H1 (cell line): ENCODE measurements around the gene KIFBP. TPM values are rescaled to one million over a fixed set of nuclear protein-coding genes. Genes with fewer than 3 reads are reported as not detected.
"Not testable (repeated sequence)": the region's sequence is repeated elsewhere in the genome, so short reads cannot be mapped to it uniquely, and the experiment has no call there.

ENCODE experiments used
- CTCF ChIA-PET: fragments of 300-600 bp; sonication (Branson Sonifier 250); formaldehyde crosslinking; loops from one replicate; lab custom pipeline; 2021; ENCODE audit not compliant: partially characterized antibody; lab: Charles Lee
- POLR2A ChIA-PET: fragments of 300-600 bp; sonication (Branson Sonifier 250); formaldehyde crosslinking; loops from one replicate; lab custom pipeline; 2021; ENCODE audit warnings: inconsistent platforms; ENCODE audit not compliant: partially characterized antibody; lab: Charles Lee
- DNase-seq, 2 experiments: peaks; one replicate each; pipeline versions ENCODE4 v3.0.0 to v3.0.0-alpha.2; 2010 to 2022; ENCODE audit warnings: low spot score in 2 of 2, low read depth in 1 of 2, mixed read lengths in 1 of 2
- FAIRE-seq: peaks from 2 replicates; lab custom pipeline; 2011; peaks lifted over from hg19 to GRCh38; lab: Jason Lieb, UNC
- H2AFZ ChIP-seq: 2 replicates; pipeline ENCODE4 v1.8.1; 2012; ENCODE audit warnings: low read length, inconsistent platforms
- H2AK5ac ChIP-seq: 2 replicates; pipeline ENCODE4 v1.6.1; 2013; ENCODE audit warnings: low read depth, low read length
- H2BK120ac ChIP-seq: replicated peaks from 2 replicates; pipeline ENCODE3; 2013; ENCODE audit warnings: low read depth, low read length, inconsistent platforms
- H2BK12ac ChIP-seq: 2 replicates; pipeline ENCODE4 v1.6.1; 2013; ENCODE audit warnings: low read depth, low read length
- H2BK15ac ChIP-seq: 2 replicates; pipeline ENCODE4 v1.6.1; 2013; ENCODE audit warnings: low read length
- H2BK20ac ChIP-seq: 2 replicates; pipeline ENCODE4 v1.6.1; 2013; ENCODE audit warnings: low read length
- H2BK5ac ChIP-seq: 2 replicates; pipeline ENCODE4 v1.6.1; 2013; ENCODE audit warnings: low read depth, low read length
- H3K14ac ChIP-seq: 2 replicates; pipeline ENCODE4 v1.6.1; 2013; ENCODE audit warnings: inconsistent platforms; ENCODE audit not compliant: insufficient read length
- H3K18ac ChIP-seq: 2 replicates; pipeline ENCODE4 v1.6.1; 2013; ENCODE audit warnings: low read length; ENCODE audit errors: extremely low read depth
- H3K23ac ChIP-seq: 2 replicates; pipeline ENCODE4 v1.6.1; 2013; ENCODE audit warnings: inconsistent platforms; ENCODE audit not compliant: insufficient read length
- H3K23me2 ChIP-seq: 2 replicates; pipeline ENCODE4 v1.6.1; 2013; ENCODE audit warnings: low read depth, low read length
- H3K27ac ChIP-seq: 2 replicates; pipeline ENCODE4 v1.6.1; 2011; ENCODE audit warnings: low read depth, low read length, inconsistent platforms
- H3K27me3 ChIP-seq, 4 experiments: replicated peaks in 1 of 4; 1 replicate in 1 of 4; 2 replicates in 3 of 4; pipeline versions ENCODE4 v1.6.1 to v1.8.1; 2011 to 2013; ENCODE audit warnings: low read length in 3 of 4, mild to moderate bottlenecking in 3 of 4, inconsistent platforms in 2 of 4, mixed read lengths in 2 of 4, moderate library complexity in 1 of 4; ENCODE audit not compliant: control insufficient read depth in 3 of 4, insufficient read depth in 3 of 4; ENCODE audit errors: extremely low read depth in 1 of 4
- H3K36me3 ChIP-seq, 4 experiments: 2 replicates each; pipeline versions ENCODE4 v1.6.1 to v1.8.1; 2011 to 2013; ENCODE audit warnings: mild to moderate bottlenecking in 4 of 4, low read length in 3 of 4, moderate library complexity in 2 of 4, control low read depth in 1 of 4, inconsistent platforms in 1 of 4; ENCODE audit not compliant: insufficient read depth in 4 of 4, control insufficient read depth in 2 of 4
- H3K4ac ChIP-seq: replicated peaks from 2 replicates; pipeline ENCODE3; 2013; ENCODE audit warnings: low read length, low read depth, mixed read lengths, inconsistent platforms; ENCODE audit not compliant: insufficient read length
- H3K4me1 ChIP-seq, 4 experiments: replicated peaks in 1 of 4; 1 replicate in 1 of 4; 2 replicates in 3 of 4; pipeline versions ENCODE4 v1.6.1 to v1.8.1; 2011 to 2013; ENCODE audit warnings: low read length in 3 of 4, inconsistent platforms in 2 of 4, mixed read lengths in 1 of 4; ENCODE audit not compliant: insufficient read depth in 4 of 4, control insufficient read depth in 3 of 4
- H3K4me2 ChIP-seq, 2 experiments: 2 replicates each; pipeline versions ENCODE4 v1.6.1 to v1.8.1; 2011 to 2013; ENCODE audit warnings: low read depth in 2 of 2, low read length in 2 of 2, control low read depth in 1 of 2, inconsistent platforms in 1 of 2, mild to moderate bottlenecking in 1 of 2; ENCODE audit not compliant: insufficient read depth in 1 of 2
- H3K4me3 ChIP-seq, 4 experiments: fragments of 200-600, 300-600 bp in 1 of 4; sonication (generic), shearing (Covaris generic), sonication (Bioruptor Twin) in 1 of 4; 2 replicates each; pipeline versions ENCODE4 v1.5.1 to v1.8.1; 2011 to 2016; ENCODE audit warnings: low read length in 4 of 4, low read depth in 3 of 4, control low read depth in 2 of 4, inconsistent platforms in 2 of 4, mild to moderate bottlenecking in 2 of 4, mixed read lengths in 1 of 4, moderate library complexity in 1 of 4; ENCODE audit not compliant: insufficient read depth in 2 of 4; ENCODE audit errors: extremely low read depth in 1 of 4
- H3K56ac ChIP-seq: replicated peaks from 2 replicates; pipeline ENCODE3; 2013; ENCODE audit warnings: low read depth, mild to moderate bottlenecking, mixed read lengths, low read length, inconsistent platforms; ENCODE audit not compliant: insufficient read length
- H3K79me1 ChIP-seq: 2 replicates; pipeline ENCODE4 v1.6.1; 2013; ENCODE audit warnings: low read depth, low read length, control low read depth
- H3K79me2 ChIP-seq, 2 experiments: 2 replicates each; pipeline versions ENCODE4 v1.6.1 to v1.8.1; 2012 to 2013; ENCODE audit warnings: low read length in 2 of 2, mild to moderate bottlenecking in 2 of 2, inconsistent platforms in 1 of 2; ENCODE audit not compliant: insufficient read depth in 2 of 2, control insufficient read depth in 1 of 2
- H3K9ac ChIP-seq, 4 experiments: replicated peaks in 1 of 4; 1 replicate in 1 of 4; 2 replicates in 3 of 4; pipeline versions ENCODE4 v1.6.1 to v1.8.1; 2011 to 2013; ENCODE audit warnings: low read depth in 3 of 4, low read length in 3 of 4, control low read depth in 2 of 4, mild to moderate bottlenecking in 2 of 4, moderate library complexity in 2 of 4, inconsistent platforms in 1 of 4; ENCODE audit errors: extremely low read depth in 1 of 4
- H3K9me3 ChIP-seq, 2 experiments: 2 replicates each; pipeline versions ENCODE4 v1.6.1 to v1.8.1; 2012 to 2013; ENCODE audit warnings: mild to moderate bottlenecking in 2 of 2, moderate library complexity in 2 of 2, control low read depth in 1 of 2, inconsistent platforms in 1 of 2, low read depth in 1 of 2, low read length in 1 of 2, mixed read lengths in 1 of 2; ENCODE audit not compliant: insufficient read depth in 2 of 2
- H4K20me1 ChIP-seq, 2 experiments: replicated peaks in 1 of 2; 2 replicates each; pipeline versions ENCODE3 to v1.8.1; 2011 to 2013; ENCODE audit warnings: inconsistent platforms in 2 of 2, low read length in 2 of 2, mild to moderate bottlenecking in 1 of 2; ENCODE audit not compliant: insufficient read depth in 2 of 2, control insufficient read depth in 1 of 2
- H4K5ac ChIP-seq: 2 replicates; pipeline ENCODE4 v1.6.1; 2013; ENCODE audit warnings: low read length, low read depth, mixed read lengths, inconsistent platforms; ENCODE audit not compliant: insufficient read length
- H4K8ac ChIP-seq: 2 replicates; pipeline ENCODE4 v1.8.0; 2013; ENCODE audit warnings: mild to moderate bottlenecking, moderate library complexity, low read length, inconsistent platforms; ENCODE audit not compliant: insufficient read depth; ENCODE audit errors: extremely low read depth
- H4K91ac ChIP-seq: replicated peaks from 2 replicates; pipeline ENCODE3; 2013; ENCODE audit warnings: low read length, mixed read lengths, inconsistent platforms; ENCODE audit not compliant: insufficient read length
- WGBS, 2 experiments: shearing (Covaris generic) in 1 of 2; methylation state at CpG; one replicate each; pipeline versions ENCODE4 v1.1.6 to v1.1.7; 2013 to 2015; ENCODE audit warnings: low lambda C conversion rate in 2 of 2, mixed read lengths in 2 of 2, inconsistent platforms in 1 of 2, low coverage in 1 of 2, missing lambda C conversion rate in 1 of 2; ENCODE audit not compliant: insufficient replicate concordance in 2 of 2, insufficient coverage in 1 of 2, insufficient read length in 1 of 2; ENCODE audit errors: extremely low coverage in 1 of 2, missing lambda C conversion rate in 1 of 2; 5-methylcytosine and 5-hydroxymethylcytosine counted together
- polyA plus RNA-seq, 7 experiments: library from polyadenylated mRNA; depleted of rRNA in 3 of 7; stranded (reverse) in 5 of 7; unstranded in 2 of 7; fragments of >200 nt in 5 of 7; fragments of 200-250 nt in 2 of 7; gene quantifications; 1 replicate in 5 of 7; 2 replicates in 1 of 7; 4 replicates in 1 of 7; pipeline versions ENCODE4 v1.2.1 to v1.2.3, GENCODE V29; 2011 to 2013; ENCODE audit warnings: missing spikeins in 2 of 7, mixed read lengths in 2 of 7
- total RNA-seq: library from RNA; stranded (reverse); fragmentation: NEBNext Ultra II Directional; extraction: Animal tissue kit (Norgen Biotek cat#: 25700); gene quantifications from 2 replicates; pipeline ENCODE4 v1.2.1, GENCODE V29; 2021

KIFBP gene
- total and polyA plus RNA-seq, 2 of the 8 experiments (the other 6 are each of a cell fraction or from before 2014, with no cell fraction given) = 17.3 to 34.6 TPM

GRCh38 chr10:69040904-69041303 is 52.3 kb downstream of the KIFBP start:
- CTCF ChIA-PET = interaction anchor here (0.6 to 2.2 kb wide), 3 partner anchors 16 to 693 kb away, joined by 3 to 12 read pairs (median 5); no protein-coding TSS in a partner anchor
- H3K23ac ChIP-seq, H2BK20ac ChIP-seq: not testable (repeated sequence)

More at GRCh38 chr10:69040904-69041303, 52.3 kb downstream of the KIFBP start:
- H3K27ac ChIP-seq, H2BK15ac ChIP-seq, H2BK5ac ChIP-seq, DNase-seq, POLR2A ChIA-PET, H2BK120ac ChIP-seq, H4K91ac ChIP-seq, H3K14ac ChIP-seq, H3K27me3 ChIP-seq, H3K9ac ChIP-seq, H4K5ac ChIP-seq, H3K4ac ChIP-seq, H2AK5ac ChIP-seq, H3K56ac ChIP-seq, H3K4me3 ChIP-seq, H3K18ac ChIP-seq, H3K23me2 ChIP-seq, H3K4me2 ChIP-seq, H3K9me3 ChIP-seq, H3K79me1 ChIP-seq, H3K4me1 ChIP-seq, H2AFZ ChIP-seq, FAIRE-seq, H3K36me3 ChIP-seq, H4K8ac ChIP-seq, H3K79me2 ChIP-seq, H2BK12ac ChIP-seq, H4K20me1 ChIP-seq: not testable (repeated sequence)
- WGBS, 2 experiments = 88% methylated on average over 4 of the region's 5 CpGs; no CpG with 5 or more reads in 1 of the 2 experiments
